Transverse colon (tissue), 4 donors: ENCODE measurements around the gene SSBP2.

ENCODE experiments used
- CTCF ChIP-seq, 5 experiments: fragments of 200-600 bp in 3 of 5; fragments of 450-650 bp in 2 of 5; sonication (generic) in 3 of 5; IDR thresholded peaks; 1 replicate in 2 of 5; 2 replicates in 3 of 5; pipeline ENCODE4 v1.5.1; 2016 to 2017; ENCODE audit warnings: antibody characterized with exemption in 5 of 5, inconsistent platforms in 3 of 5, mild to moderate bottlenecking in 2 of 5, moderate library complexity in 1 of 5
- EP300 ChIP-seq: sonication (generic); formaldehyde crosslinking; IDR thresholded peaks from one replicate; pipeline ENCODE4 v1.6.1; 2017; ENCODE audit warnings: antibody characterized with exemption, low read depth
- POLR2A ChIP-seq: fragments of 450-650 bp; IDR thresholded peaks from one replicate; pipeline ENCODE4 v1.6.1; 2016; ENCODE audit warnings: antibody characterized with exemption, mild to moderate bottlenecking, moderate library complexity
- POLR2AphosphoS5 ChIP-seq, 3 donors: sonication (generic); formaldehyde crosslinking; IDR thresholded peaks; one replicate each; pipeline ENCODE4 v1.6.1; 2016; ENCODE audit warnings: antibody characterized with exemption in 3 of 3

DNA sequence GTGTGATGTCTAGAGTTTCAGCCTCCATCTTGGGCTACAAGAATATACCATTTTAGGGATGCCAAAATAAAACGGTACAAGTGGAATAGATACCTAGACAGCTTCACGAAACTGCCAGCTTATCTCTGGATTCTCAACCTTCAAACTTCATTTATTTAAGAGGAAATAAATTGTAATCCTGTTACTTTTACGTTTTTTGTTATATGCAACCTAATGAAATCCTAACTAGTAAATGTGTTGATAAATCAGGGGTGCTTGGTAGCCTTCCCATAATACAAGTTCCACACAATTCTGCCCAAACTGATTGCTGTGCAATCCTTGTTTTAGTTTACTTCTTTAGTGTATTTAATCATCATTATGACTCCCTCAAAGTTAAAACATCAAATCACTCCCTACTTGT is 75.5 kb downstream of the SSBP2 start:
- TF ChIP-seq POLR2A (no peak), CTCF (IDR thresholded peaks at IDR 0.05) (no peak), POLR2AphosphoS5 (IDR thresholded peaks at IDR 0.05) (no peak), EP300 (no peak)
